GM23338 (cell line): ENCODE results near the gene UBE3B. TPM values are rescaled to one million over a fixed set of nuclear protein-coding genes. Genes with fewer than 3 reads are reported as not detected.

ENCODE experiments used
- ATAC-seq: fragments of 200-7000 bp; cut with Tn5 transposase; 3 replicates; pipeline ENCODE4 v1.9.1; 2020
- DNase-seq: peaks from one replicate; pipeline ENCODE4 v3.0.0-alpha.2; 2015; ENCODE audit warnings: low spot score
- H2AFZ ChIP-seq: fragments of 200-600 bp; sonication (generic); 2 replicates; pipeline ENCODE4 v1.8.0; 2016; ENCODE audit warnings: antibody characterized with exemption, mild to moderate bottlenecking, moderate library complexity
- H3F3A ChIP-seq: fragments of 200-600 bp; sonication (generic); replicated peaks from 2 replicates; pipeline ENCODE4 v1.8.0; 2017; ENCODE audit warnings: antibody characterized with exemption, mixed run types, low read depth
- H3K27ac ChIP-seq: fragments of 200-600 bp; sonication (generic); 2 replicates; pipeline ENCODE4 v1.6.1; 2016; ENCODE audit warnings: low read depth
- H3K27me3 ChIP-seq: fragments of 200-600 bp; sonication (generic); 2 replicates; pipeline ENCODE4 v1.8.0; 2016; ENCODE audit warnings: mild to moderate bottlenecking, mixed run types, moderate library complexity; ENCODE audit not compliant: insufficient read depth
- H3K36me3 ChIP-seq: fragments of 200-600 bp; sonication (generic); 2 replicates; pipeline ENCODE4 v1.8.0; 2016; ENCODE audit warnings: mild to moderate bottlenecking; ENCODE audit not compliant: insufficient read depth
- H3K4me1 ChIP-seq: fragments of 200-600 bp; sonication (generic); 2 replicates; pipeline ENCODE4 v1.8.0; 2016; ENCODE audit warnings: mild to moderate bottlenecking, moderate library complexity; ENCODE audit not compliant: insufficient read depth
- H3K4me2 ChIP-seq: fragments of 200-600 bp; sonication (generic); 2 replicates; pipeline ENCODE4 v1.7.1; 2017; ENCODE audit warnings: mixed run types
- H3K4me3 ChIP-seq: fragments of 200-600 bp; sonication (generic); 2 replicates; pipeline ENCODE4 v1.6.1; 2016; ENCODE audit warnings: mixed run types
- H3K79me2 ChIP-seq: fragments of 200-600 bp; sonication (generic); replicated peaks from 2 replicates; pipeline ENCODE4 v1.8.0; 2017; ENCODE audit warnings: mild to moderate bottlenecking; ENCODE audit not compliant: insufficient read depth
- H3K9me2 ChIP-seq: fragments of 200-600 bp; sonication (generic); 2 replicates; pipeline ENCODE4 v1.8.0; 2017; ENCODE audit not compliant: insufficient read depth
- H4K20me1 ChIP-seq: fragments of 200-600 bp; sonication (generic); replicated peaks from 2 replicates; pipeline ENCODE4 v1.8.0; 2017; ENCODE audit warnings: mild to moderate bottlenecking; ENCODE audit not compliant: insufficient read depth
- H3K27ac Mint-ChIP-seq: 2 replicates; pipeline ENCODE4 v1.8.0; 2020; ENCODE audit warnings: inconsistent platforms, mild to moderate bottlenecking, moderate library complexity, mixed read lengths
- H3K27me3 Mint-ChIP-seq: 3 replicates; pipeline ENCODE4 v1.8.0; 2022; ENCODE audit warnings: low read depth, mild to moderate bottlenecking, moderate library complexity, mixed read lengths, inconsistent platforms; ENCODE audit not compliant: insufficient read depth, poor library complexity
- H3K36me3 Mint-ChIP-seq: 3 replicates; pipeline ENCODE4 v1.8.0; 2021; ENCODE audit warnings: low read depth, mild to moderate bottlenecking, inconsistent platforms, moderate library complexity, mixed read lengths
- H3K4me1 Mint-ChIP-seq: 3 replicates; pipeline ENCODE4 v1.8.0; 2020; ENCODE audit warnings: mild to moderate bottlenecking, inconsistent platforms, mixed read lengths
- H3K4me3 Mint-ChIP-seq: 3 replicates; pipeline ENCODE4 v1.8.0; 2021; ENCODE audit warnings: moderate library complexity, mild to moderate bottlenecking, inconsistent platforms, mixed read lengths
- H3K9me3 Mint-ChIP-seq: 3 replicates; pipeline ENCODE4 v1.8.0; 2020; ENCODE audit warnings: moderate library complexity, mild to moderate bottlenecking, inconsistent platforms, mixed read lengths
- CREB1 ChIP-seq: fragments of 250-450 bp; sonication (Bioruptor Pico); IDR thresholded peaks from 2 replicates; pipeline ENCODE4 v1.5.0; 2020; ENCODE audit warnings: low read depth, mild to moderate bottlenecking, moderate library complexity
- CTCF ChIP-seq, 2 experiments: fragments of 200-600 bp in 1 of 2; sonication (generic) in 1 of 2; conservative IDR thresholded peaks; 2 replicates each; pipeline versions ENCODE4 v1.5.1 to v1.6.1; 2016 to 2017; ENCODE audit warnings: antibody characterized with exemption in 2 of 2, low read depth in 2 of 2, mild to moderate bottlenecking in 2 of 2, moderate library complexity in 1 of 2
- ETS1 ChIP-seq: IDR thresholded peaks from 2 replicates; pipeline ENCODE4 v1.6.1; 2016; ENCODE audit warnings: antibody characterized with exemption
- EZH2 ChIP-seq: fragments of 200-600 bp; sonication (generic); IDR thresholded peaks from one replicate; pipeline ENCODE4 v1.8.0; 2017; ENCODE audit warnings: antibody characterized with exemption, mild to moderate bottlenecking, low read depth; ENCODE audit not compliant: unreplicated experiment
- EZH2phosphoT487 ChIP-seq: fragments of 200-600 bp; sonication (generic); IDR thresholded peaks from one replicate; pipeline ENCODE4 v1.8.1; 2018; ENCODE audit warnings: antibody characterized with exemption; ENCODE audit not compliant: unreplicated experiment
- JUNB ChIP-seq: IDR thresholded peaks from one replicate; pipeline ENCODE4 v1.6.1; 2016; ENCODE audit warnings: antibody characterized with exemption; ENCODE audit not compliant: unreplicated experiment
- NANOG ChIP-seq: IDR thresholded peaks from 2 replicates; pipeline ENCODE4 v1.6.1; 2016; ENCODE audit warnings: antibody characterized with exemption, borderline replicate concordance
- POLR2AphosphoS5 ChIP-seq: IDR thresholded peaks from 2 replicates; pipeline ENCODE4 v1.6.1; 2016; ENCODE audit warnings: antibody characterized with exemption, low read depth
- REST ChIP-seq: IDR thresholded peaks from one replicate; pipeline ENCODE4 v1.6.1; 2018; ENCODE audit warnings: antibody characterized with exemption; ENCODE audit not compliant: unreplicated experiment
- STAT1 ChIP-seq: IDR thresholded peaks from one replicate; pipeline ENCODE4 v1.6.1; 2016; ENCODE audit warnings: antibody characterized with exemption; ENCODE audit not compliant: unreplicated experiment
- ZNF114 ChIP-seq: fragments of 250-450 bp; sonication (Bioruptor Pico); IDR thresholded peaks from 2 replicates; pipeline ENCODE4 v1.5.0; 2020; ENCODE audit warnings: mild to moderate bottlenecking, moderate library complexity
- ZNF331 ChIP-seq: fragments of 250-450 bp; sonication (Bioruptor Pico); IDR thresholded peaks from 2 replicates; pipeline ENCODE4 v1.5.0; 2020; ENCODE audit warnings: low read depth, mild to moderate bottlenecking, moderate library complexity
- ZNF462 ChIP-seq: fragments of 250-450 bp; sonication (Bioruptor Pico); IDR thresholded peaks from 2 replicates; pipeline ENCODE4 v1.5.0; 2020; ENCODE audit warnings: mild to moderate bottlenecking, moderate library complexity
- polyA plus RNA-seq: library from polyadenylated mRNA; unstranded; fragments of >200 nt; fragmentation: Nextera tagmentation; extraction: Ambion mirVana; gene quantifications from 2 replicates; pipeline ENCODE4 v1.2.1, GENCODE V29; 2016
- total RNA-seq: library from RNA; depleted of rRNA; stranded (reverse); fragments of >200 nt; shearing (Covaris generic); gene quantifications from 2 replicates; pipeline ENCODE4 v1.2.3, GENCODE V29; 2014

The UBE3B gene
- total and polyA plus RNA-seq, 2 experiments from 2014 or later = 20.8 TPM

GRCh38 chr12:109487181-109488050 lies 10.0 kb downstream of the UBE3B start:
- Histone ChIP-seq H2AFZ (no peak overlapping the region), H3K4me1 (no peaks in the 10 kb centered on the region), H3F3A (no peaks in the 10 kb centered on the region), H3K27ac (no peak overlapping the region), H3K79me2 (no peaks in the 10 kb centered on the region), H3K9me2 (no peaks in the 10 kb centered on the region), H3K4me2 (no peak overlapping the region), H3K36me3 (peaks cover 17% of the 10 kb centered on the region), H4K20me1 (no peaks in the 10 kb centered on the region), H3K4me3 (no peak overlapping the region), H3K27me3 (no peaks in the 10 kb centered on the region)
- TF ChIP-seq EZH2phosphoT487 (no peak), POLR2AphosphoS5 (no peak), STAT1 (no peak), JUNB (no peak), ZNF462 (CRISPR knock-in tag) (no peak), CTCF (conservative IDR thresholded peaks at IDR 0.05; ENCODE audit: low read depth in 2 of 2) (no peak), REST (no peak), NANOG (no peak), ZNF331 (no peak), CREB1 (CRISPR knock-in tag) (no peak), ZNF114 (CRISPR knock-in tag) (no peak), EZH2 (no peak), ETS1 (no peak)
- no peak for DNase-seq
- Mint-ChIP-seq H3K27me3 (peaks cover 2% of the 10 kb centered on the region), H3K4me3 (no peak overlapping the region), H3K4me1 (no peaks in the 10 kb centered on the region), H3K36me3 (peaks cover 61% of the 10 kb centered on the region), H3K9me3 (no peaks in the 10 kb centered on the region; the same call in 2 of the 3 replicates), H3K27ac (no peak overlapping the region)
- no peak for ATAC-seq
